Measurements from ENCODE around the gene CCDC142.
A peak's percentile ranks its signal among the peaks of the same experiment; 100 is the strongest.

CCDC142 gene

DNA sequence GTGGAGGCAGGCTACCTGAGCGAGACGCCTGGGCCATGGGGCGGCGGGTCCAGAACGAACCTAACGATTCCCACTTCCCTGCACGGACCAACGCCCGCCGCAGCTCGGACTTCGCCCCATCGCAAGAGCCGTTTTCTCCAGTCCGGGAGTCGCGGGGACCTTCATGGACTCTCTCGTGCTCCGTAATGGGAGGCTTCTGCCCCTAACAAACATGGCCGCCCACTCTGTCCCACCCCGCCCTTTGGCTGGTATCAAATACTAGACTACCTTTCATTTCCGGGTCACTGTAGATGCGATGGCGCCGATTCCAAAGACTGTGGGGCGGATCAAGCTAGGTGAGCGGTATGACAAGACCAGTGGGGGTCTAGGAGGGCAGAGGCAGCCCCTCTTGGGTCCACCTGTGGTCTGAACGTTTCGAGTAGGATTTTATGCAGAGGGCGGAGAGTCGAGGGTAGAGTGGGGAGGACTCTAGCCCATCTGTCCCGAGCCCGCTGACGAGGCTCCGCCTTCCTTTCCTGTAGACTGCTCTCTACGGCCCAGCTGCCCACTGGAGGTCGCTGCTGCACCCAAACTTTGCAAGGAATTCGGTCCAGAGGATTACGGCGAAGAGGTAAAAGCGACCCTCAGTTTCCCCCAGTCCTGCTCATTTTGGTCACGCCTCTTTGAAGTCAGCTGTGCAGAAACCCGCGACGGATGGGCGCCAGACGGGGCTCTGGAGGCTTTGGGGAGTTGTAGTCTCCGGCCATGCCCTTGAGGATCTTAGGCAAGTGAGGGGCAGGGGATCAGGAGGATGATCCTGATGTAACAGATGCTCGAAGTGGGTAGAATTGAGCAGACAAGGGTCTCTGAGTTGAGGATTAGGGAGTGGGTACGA is at the start of gene CCDC142, which contains the start of gene TTC31:
TSS of gene CCDC142 (minus strand) at position 198 of the 874 bp plus-strand sequence. CDS start at position 37, 161 bp downstream.
TSS of gene TTC31 (plus strand) at position 281 of the 874 bp plus-strand sequence. CDS start at position 296, 15 bp downstream.
- peak; percentile 94 to 95 for DNase-seq

DNA sequence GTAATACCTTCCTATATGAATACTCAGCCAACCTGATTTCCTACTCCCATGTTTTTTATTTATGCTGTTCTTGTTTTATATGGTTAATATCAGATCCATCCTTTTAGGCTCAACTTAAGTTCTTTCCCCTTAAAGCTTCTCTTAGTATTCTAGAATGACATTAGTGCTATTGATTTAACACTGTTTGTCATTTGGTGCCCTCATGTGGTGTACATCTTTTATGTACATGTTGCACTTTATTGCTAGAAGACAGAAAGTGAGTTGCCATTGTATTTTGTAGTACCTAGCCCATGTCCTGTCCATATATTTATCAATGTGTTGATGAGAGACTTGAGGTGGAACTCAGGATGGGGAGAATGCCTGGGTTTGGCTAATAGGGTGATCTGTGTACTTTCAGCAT is 49.4 kb upstream of the CCDC142 start:
- no peak for DNase-seq

DNA sequence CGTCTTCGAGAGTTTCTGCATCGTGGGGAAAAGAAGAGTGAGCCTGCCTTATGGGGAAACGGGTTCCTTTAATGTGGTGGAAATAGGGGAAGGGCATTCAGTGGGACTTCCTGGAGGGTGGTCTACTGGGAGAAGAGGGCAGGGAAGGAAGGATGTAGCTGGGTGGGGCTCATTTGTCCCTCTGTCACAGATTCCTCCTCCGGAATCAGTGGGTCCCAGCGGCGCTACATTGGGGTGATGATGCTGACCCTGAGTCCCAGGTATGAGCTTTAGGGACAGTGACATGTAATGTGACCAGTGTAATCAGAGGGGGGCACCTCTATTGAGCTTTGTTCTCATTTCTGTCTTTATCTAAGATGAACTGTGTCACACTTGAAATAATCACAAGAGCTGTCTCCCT is 48.9 kb upstream of the CCDC142 start:
- DNase-seq, result no peak

- no peak for DNase-seq
These were observed 47.7 kb upstream of the CCDC142 start for GRCh38 chr2:74530239-74531187.

DNA sequence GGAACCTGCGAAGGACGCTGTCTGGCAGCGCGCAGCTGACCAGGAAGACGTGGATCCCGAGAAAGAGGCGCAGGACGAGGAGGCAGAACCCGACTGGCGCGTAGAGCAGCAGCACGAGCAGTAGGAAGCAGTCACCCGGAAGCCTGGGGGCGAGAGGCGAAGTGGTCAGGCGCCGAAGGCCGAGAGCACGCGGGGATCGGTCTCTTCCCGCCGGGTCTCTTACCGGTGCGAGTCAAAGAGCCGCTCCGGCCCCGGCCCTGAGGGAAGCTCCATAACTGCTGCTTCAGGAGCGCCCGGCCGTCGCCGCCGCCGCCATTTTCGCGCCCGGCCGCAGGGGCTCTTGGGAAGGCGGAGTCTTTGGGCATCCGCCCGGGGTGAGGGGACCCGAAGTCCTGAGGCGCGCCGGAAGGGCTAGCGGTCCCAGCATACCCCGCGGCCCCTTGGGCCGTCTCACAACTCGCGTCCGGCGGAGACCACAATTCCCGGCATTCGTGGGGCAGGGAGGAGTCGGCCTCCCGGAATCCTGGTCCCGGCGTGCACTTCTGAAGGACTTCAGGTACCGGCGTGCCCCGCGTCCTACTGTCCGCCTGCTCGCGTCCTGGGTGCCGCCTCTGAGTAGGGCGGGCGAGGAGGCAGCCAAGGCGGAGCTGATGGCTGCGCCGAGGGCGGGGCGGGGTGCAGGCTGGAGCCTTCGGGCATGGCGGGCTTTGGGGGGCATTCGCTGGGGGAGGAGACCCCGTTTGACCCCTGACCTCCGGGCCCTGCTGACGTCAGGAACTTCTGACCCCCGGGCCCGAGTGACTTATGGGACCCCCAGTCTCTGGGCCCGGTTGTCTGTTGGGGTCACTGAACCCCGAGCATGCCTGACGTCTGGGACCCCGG is 46.8 kb upstream of the CCDC142 start, which contains the start of the genes AUP1 and HTRA2:
TSS of gene AUP1 (minus strand) at position 350 of the 882 bp plus-strand sequence. CDS start at position 273, 77 bp downstream.
TSS of gene HTRA2 (plus strand) at position 577 of the 882 bp plus-strand sequence. CDS start at position 651, 74 bp downstream.
- peak; percentile 96 to 98 for DNase-seq

- DNase-seq, result no peak
These were observed 46.0 kb upstream of the CCDC142 start for GRCh38 chr2:74528600-74529356.

DNA sequence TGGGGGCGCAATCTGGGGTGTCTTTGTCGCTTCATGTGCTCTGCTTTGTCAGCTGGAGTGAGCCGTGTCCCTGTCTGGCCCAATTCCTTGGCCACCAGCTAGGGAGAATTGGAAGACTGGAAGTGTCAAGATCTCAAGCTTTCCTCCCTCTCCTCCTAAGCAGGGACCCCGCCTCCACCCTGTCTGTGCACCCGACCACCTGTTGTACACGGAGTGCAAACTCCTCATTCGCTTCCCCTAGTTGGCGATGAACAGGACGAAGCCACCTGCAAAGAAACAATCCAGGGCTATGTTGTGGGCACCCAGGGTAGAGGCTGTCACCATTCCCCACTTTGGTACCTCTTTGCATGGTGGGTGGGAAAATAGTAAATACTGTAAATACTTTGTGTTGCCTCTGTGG is 44.9 kb upstream of the CCDC142 start:
- no peak for DNase-seq

GRCh38 chr2:74526649-74527230 is 43.9 kb upstream of the CCDC142 start:
- DNase-seq, result no peak

DNA sequence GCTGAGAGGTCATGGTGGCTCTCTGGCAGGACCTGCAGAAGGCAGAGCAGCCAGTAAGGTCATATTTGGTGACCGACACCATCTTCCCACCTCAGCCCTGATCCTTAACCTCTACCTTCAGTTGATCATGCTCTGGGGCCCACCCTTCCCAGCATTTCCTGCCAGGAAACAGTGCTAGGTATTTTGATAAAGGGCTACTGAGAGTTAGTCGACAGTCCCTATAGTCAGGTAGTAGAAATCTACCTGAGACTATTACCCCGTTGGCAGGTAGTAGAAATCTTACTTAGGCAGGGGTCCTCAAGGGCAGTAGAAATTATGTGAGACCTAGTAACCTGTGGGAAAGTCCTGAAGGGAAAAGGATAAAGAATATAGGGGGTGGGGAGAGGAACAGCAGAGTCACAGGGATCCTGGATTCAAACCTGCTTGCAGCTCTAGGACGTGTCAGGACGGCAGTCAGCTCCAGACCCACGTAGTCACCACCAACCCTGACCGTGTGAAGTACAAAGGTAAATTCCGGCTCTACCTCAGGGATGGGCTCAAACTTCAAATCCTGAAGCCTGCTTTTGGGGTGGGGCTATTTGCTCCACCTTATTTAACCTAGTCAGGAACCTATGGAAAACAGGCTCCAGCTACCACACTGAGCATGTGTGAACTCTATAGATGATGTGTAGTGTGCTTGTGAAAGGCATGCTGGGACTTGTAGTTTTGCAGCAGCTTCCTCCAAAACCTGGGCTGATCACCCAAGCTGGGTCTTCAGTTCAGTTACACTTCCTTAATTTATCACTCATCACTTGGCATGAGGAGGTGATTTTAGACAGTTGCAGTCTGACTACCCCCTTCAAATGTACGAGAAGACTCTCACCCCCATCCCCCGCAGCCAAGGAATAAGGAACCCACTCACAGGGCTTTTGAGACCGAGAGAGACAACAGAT is 43.2 kb upstream of the CCDC142 start, which contains the start of gene DQX1:
TSS of gene DQX1 (minus strand) at position 515 of the 932 bp plus-strand sequence. CDS start at position 13, 502 bp downstream.
- peak in 1 of 2 experiments; percentile 11 for DNase-seq

DNA sequence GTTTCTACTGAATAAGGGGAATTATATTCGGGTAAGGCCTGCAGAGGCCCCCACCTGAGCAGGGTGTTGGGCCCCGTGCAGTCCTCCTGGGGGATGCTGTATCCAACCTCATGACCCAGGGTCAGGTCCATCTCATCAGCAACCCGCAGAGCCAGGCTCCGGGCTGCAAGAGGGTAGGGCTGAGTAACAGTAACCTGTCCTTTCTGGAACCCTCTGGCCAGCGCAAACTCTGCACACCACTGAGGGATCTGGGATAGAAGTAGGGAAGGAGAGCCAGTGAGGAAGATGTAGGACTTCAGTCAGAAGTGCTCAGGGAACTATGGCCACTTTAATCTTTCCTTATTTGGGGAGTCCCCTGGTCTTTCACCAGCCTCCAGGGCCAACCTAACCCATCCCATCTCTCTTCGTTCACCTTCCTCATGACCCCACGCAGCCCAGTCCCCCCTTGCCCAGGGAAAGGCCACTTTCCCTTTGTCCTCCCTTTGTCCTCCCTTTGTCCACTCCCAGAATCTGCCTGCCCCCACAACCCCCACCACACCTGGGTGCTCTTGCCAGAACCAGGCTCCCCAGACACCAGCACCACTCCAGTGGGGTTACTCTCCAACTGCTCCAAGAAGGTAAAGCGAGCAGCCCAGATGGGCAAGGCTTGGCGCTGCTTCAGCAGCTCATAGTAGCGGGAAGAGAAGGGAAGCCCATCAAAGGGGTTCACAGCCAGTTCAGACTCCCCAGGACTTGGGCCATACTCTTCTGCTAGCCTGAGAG is 42.3 kb upstream of the CCDC142 start:
- DNase-seq, result no peak

GRCh38 chr2:74524005-74524404 is 41.2 kb upstream of the CCDC142 start:
- DNase-seq, result no peak

DNA sequence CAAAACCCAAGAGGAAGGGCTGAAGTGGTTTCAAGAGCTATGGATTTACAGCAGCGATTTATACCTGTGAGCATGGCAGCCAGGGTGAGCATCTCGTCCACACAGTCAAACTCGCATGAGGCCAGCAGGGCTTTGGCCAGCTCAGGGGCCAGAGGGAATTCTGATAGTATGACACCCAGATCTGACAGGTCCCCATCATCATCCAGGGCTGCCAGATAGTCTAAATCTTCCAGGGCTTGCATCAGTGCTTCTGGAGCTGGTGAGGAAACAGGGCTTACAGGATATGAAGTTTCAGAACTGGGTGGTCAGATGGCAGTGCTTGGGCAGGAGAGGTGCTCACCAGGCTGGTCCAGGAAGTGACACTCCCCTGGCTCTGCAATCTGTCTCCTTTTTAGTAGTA is 39.7 kb upstream of the CCDC142 start:
- DNase-seq, result no peak

GRCh38 chr2:74516650-74517049 is 33.9 kb upstream of the CCDC142 start:
- no peak for DNase-seq

DNA sequence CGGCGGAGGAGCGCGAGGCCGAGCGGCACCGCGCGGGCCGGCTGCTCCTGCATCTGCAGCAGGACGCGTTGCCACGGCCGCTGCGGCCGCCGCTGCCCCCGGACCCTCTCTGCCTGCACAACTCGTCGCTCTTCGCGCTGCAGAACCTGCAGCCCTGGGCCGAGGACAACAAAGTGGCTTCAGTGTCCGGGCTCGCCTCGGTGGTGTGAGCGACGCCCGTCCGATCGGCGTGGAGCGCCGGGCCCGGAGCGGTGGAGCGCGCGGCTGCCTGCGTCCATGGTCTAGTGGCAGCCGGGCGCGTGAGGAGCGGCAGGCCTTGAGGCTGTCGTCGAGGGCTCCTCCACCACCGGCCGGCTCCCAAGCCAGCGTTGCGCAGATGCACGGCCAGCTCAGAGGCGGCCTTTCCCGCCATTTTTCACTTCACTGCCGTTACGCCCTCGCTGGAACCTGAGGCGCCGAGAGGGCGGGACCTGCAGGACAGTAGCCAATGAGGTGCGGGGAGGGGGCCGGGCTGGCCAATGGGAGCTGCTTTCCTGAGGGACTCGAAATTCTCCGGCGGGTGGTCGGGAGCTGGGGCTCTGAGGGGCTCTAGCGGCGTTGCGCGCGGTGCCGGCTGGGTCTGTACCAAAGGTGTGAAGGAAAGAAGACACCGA is 33.3 kb upstream of the CCDC142 start:
- no peak for DNase-seq

DNA sequence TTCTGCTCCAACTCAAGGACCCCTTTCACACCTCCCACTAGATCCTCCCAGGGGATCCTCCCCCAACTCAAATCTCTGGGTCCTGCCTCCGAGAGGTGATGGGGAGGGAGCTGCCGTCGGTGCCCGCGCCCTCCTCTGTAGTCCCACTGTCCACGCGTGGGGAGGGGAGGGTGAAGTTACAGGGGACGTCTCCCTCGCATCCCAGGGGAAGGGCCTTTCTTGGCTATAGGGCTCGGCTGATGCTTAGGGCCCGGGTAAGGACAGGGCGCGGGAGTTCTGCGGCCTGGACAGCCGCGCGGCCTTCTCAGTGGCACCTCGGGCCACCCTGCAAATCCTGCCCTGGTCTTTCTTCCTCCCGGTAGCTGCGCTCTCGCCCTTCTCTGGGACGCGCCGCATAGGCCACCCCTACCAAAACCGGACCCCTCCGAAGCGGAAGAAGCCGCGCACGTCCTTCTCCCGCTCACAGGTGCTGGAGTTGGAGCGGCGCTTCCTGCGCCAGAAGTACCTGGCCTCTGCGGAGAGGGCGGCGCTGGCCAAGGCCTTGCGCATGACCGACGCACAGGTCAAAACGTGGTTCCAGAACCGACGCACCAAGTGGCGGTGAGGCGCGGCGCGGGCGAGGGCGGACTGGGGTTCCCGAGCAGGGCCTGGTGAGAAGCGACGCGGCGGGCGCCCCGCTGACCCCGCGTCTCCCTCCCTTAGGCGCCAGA is 32.6 kb upstream of the CCDC142 start:
- no peak for DNase-seq

GRCh38 chr2:74514368-74515270 is 31.8 kb upstream of the CCDC142 start, which contains the start of gene TLX2:
Gene TLX2 (plus strand): TSS chr2:74514450. CDS start chr2:74514807, 357 bp downstream.
- DNase-seq, result no peak

Measured in SHP77 (cell line).